Measurements from ENCODE around the gene PHACTR4.
A peak's percentile ranks its signal among the peaks of the same experiment; 100 is the strongest.

Gene PHACTR4

DNA sequence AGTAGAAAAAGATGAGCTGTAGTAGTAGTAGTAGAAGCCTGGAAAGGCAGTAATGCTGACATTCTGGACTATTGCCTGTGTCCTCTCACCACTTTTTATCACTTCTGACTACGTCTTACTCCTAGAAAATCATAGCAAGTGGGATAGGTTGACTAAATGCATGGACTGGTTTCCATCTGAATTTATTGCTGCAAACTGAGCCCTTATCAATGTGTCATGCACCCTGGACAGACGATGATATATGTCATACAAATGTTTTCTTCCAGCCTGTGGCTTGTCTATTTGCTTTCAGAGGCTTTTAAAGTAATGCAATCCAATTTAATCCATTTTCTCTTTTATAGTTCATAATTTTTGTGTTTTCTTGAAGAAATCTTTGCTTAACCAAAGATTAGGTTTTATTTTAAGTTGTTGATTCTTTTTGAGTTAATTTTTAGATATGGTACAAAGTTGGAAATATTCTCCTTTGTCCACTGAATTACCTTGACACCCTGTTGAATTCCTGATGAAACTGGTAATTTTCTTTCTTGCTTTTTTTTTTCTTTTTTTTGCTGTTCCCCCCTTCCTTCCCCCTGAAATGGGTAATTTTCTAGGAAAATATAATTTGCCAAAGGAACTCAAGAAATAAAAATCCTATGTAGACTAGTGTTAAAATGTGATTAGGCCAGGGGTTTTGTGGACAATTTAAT, 47.1 kb downstream of the PHACTR4 start (continued):
- TF ChIP-seq, protein P1, sequence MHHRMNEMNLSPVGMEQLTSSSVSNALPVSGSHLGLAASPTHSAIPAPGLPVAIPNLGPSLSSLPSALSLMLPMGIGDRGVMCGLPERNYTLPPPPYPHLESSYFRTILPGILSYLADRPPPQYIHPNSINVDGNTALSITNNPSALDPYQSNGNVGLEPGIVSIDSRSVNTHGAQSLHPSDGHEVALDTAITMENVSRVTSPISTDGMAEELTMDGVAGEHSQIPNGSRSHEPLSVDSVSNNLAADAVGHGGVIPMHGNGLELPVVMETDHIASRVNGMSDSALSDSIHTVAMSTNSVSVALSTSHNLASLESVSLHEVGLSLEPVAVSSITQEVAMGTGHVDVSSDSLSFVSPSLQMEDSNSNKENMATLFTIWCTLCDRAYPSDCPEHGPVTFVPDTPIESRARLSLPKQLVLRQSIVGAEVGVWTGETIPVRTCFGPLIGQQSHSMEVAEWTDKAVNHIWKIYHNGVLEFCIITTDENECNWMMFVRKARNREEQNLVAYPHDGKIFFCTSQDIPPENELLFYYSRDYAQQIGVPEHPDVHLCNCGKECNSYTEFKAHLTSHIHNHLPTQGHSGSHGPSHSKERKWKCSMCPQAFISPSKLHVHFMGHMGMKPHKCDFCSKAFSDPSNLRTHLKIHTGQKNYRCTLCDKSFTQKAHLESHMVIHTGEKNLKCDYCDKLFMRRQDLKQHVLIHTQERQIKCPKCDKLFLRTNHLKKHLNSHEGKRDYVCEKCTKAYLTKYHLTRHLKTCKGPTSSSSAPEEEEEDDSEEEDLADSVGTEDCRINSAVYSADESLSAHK (tag by site-specific recombination; IDR thresholded peaks at IDR 0.05) = peak; percentile 56; the same call in 1 of the 2 replicates
- 0 out of 2 replicates have a peak, but pooled peaks have one; percentile 22 for TF ChIP-seq ZNF341 (tag by site-specific recombination; IDR thresholded peaks at IDR 0.05; ENCODE audit: low read depth)
- TF ChIP-seq ZNF843 (tag by site-specific recombination; IDR thresholded peaks at IDR 0.05) = peak; percentile 91
- TF ChIP-seq ZNF274 (IDR thresholded peaks at IDR 0.05; ENCODE audit: low read length) = no peak
- no peak for TF ChIP-seq ZNF274 (tag by site-specific recombination; IDR thresholded peaks at IDR 0.05; ENCODE audit: borderline replicate concordance)
- no peak for TF ChIP-seq SP3 (tag by site-specific recombination; IDR thresholded peaks at IDR 0.05)
- TF ChIP-seq ZNF2 (tag by site-specific recombination; IDR thresholded peaks at IDR 0.05) = peak; percentile 47; the same call in 1 of the 2 replicates
- TF ChIP-seq, protein P2, sequence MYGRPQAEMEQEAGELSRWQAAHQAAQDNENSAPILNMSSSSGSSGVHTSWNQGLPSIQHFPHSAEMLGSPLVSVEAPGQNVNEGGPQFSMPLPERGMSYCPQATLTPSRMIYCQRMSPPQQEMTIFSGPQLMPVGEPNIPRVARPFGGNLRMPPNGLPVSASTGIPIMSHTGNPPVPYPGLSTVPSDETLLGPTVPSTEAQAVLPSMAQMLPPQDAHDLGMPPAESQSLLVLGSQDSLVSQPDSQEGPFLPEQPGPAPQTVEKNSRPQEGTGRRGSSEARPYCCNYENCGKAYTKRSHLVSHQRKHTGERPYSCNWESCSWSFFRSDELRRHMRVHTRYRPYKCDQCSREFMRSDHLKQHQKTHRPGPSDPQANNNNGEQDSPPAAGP (tag by site-specific recombination; IDR thresholded peaks at IDR 0.05) = no peak
- no peak for TF ChIP-seq ZNF426 (tag by site-specific recombination; IDR thresholded peaks at IDR 0.05)
- TF ChIP-seq ZNF677 (tag by site-specific recombination; IDR thresholded peaks at IDR 0.05) = no peak
- TF ChIP-seq ZNF24 (tag by site-specific recombination; IDR thresholded peaks at IDR 0.05) = peak; percentile 61
- peak; percentile 48; the same call in 1 of the 2 replicates for TF ChIP-seq MEIS1 (CRISPR knock-in tag; IDR thresholded peaks at IDR 0.05; ENCODE audit: borderline replicate concordance)
- TF ChIP-seq ZNF529 (tag by site-specific recombination; IDR thresholded peaks at IDR 0.05; ENCODE audit: insufficient replicate concordance) = no peak
- TF ChIP-seq ZNF202 (tag by site-specific recombination; IDR thresholded peaks at IDR 0.05; ENCODE audit: borderline replicate concordance) = no peak
- peak; percentile 68 for TF ChIP-seq ZXDB (tag by site-specific recombination; IDR thresholded peaks at IDR 0.05)
- TF ChIP-seq ZNF555 (tag by site-specific recombination; conservative IDR thresholded peaks at IDR 0.05) = no peak
- TF ChIP-seq ZNF530 (tag by site-specific recombination; IDR thresholded peaks at IDR 0.05; ENCODE audit: low read depth) = no peak
- TF ChIP-seq ZNF292 (tag by site-specific recombination; IDR thresholded peaks at IDR 0.05; ENCODE audit: borderline replicate concordance, low read depth) = no peak
- no peak for TF ChIP-seq SP2 (tag by site-specific recombination; IDR thresholded peaks at IDR 0.05)
- TF ChIP-seq ZNF621 (tag by site-specific recombination; IDR thresholded peaks at IDR 0.05) = no peak
- TF ChIP-seq HOXC10 (CRISPR knock-in tag; IDR thresholded peaks at IDR 0.05) = no peak
- TF ChIP-seq, protein P3, sequence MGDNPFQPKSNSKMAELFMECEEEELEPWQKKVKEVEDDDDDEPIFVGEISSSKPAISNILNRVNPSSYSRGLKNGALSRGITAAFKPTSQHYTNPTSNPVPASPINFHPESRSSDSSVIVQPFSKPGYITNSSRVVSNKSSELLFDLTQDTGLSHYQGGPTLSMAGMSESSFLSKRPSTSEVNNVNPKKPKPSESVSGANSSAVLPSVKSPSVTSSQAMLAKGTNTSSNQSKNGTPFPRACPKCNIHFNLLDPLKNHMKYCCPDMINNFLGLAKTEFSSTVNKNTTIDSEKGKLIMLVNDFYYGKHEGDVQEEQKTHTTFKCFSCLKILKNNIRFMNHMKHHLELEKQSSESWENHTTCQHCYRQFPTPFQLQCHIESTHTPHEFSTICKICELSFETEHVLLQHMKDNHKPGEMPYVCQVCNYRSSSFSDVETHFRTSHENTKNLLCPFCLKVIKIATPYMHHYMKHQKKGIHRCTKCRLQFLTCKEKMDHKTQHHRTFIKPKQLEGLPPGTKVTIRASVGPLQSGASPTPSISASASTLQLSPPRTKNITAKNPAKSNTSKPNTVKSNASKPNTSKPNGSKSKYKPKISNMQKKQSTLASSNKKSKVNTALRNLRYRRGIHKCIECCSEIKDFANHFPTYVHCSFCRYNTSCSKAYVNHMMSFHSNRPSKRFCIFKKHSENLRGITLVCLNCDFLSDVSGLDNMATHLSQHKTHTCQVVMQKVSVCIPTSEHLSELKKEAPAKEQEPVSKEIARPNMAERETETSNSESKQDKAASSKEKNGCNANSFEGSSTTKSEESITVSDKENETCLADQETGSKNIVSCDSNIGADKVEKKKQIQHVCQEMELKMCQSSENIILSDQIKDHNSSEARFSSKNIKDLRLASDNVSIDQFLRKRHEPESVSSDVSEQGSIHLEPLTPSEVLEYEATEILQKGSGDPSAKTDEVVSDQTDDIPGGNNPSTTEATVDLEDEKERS (tag by site-specific recombination; IDR thresholded peaks at IDR 0.05) = no peak
- no peak for TF ChIP-seq ZNF324 (tag by site-specific recombination; IDR thresholded peaks at IDR 0.05)
- no peak for TF ChIP-seq ZNF155 (tag by site-specific recombination; IDR thresholded peaks at IDR 0.05)
- TF ChIP-seq ZFP37 (tag by site-specific recombination; IDR thresholded peaks at IDR 0.05) = no peak
- peak; percentile 45 for TF ChIP-seq ZBTB17 (tag by site-specific recombination; IDR thresholded peaks at IDR 0.05)
- TF ChIP-seq ZNF211 (tag by site-specific recombination; IDR thresholded peaks at IDR 0.05; ENCODE audit: low read depth) = no peak
- TF ChIP-seq, protein P4, sequence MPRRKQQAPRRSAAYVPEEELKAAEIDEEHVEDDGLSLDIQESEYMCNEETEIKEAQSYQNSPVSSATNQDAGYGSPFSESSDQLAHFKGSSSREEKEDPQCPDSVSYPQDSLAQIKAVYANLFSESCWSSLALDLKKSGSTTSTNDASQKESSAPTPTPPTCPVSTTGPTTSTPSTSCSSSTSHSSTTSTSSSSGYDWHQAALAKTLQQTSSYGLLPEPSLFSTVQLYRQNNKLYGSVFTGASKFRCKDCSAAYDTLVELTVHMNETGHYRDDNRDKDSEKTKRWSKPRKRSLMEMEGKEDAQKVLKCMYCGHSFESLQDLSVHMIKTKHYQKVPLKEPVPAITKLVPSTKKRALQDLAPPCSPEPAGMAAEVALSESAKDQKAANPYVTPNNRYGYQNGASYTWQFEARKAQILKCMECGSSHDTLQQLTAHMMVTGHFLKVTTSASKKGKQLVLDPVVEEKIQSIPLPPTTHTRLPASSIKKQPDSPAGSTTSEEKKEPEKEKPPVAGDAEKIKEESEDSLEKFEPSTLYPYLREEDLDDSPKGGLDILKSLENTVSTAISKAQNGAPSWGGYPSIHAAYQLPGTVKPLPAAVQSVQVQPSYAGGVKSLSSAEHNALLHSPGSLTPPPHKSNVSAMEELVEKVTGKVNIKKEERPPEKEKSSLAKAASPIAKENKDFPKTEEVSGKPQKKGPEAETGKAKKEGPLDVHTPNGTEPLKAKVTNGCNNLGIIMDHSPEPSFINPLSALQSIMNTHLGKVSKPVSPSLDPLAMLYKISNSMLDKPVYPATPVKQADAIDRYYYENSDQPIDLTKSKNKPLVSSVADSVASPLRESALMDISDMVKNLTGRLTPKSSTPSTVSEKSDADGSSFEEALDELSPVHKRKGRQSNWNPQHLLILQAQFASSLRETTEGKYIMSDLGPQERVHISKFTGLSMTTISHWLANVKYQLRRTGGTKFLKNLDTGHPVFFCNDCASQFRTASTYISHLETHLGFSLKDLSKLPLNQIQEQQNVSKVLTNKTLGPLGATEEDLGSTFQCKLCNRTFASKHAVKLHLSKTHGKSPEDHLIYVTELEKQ (tag by site-specific recombination; IDR thresholded peaks at IDR 0.05; ENCODE audit: borderline replicate concordance) = peak; percentile 74; the same call in 1 of the 2 replicates
- TF ChIP-seq ZNF830 (tag by site-specific recombination; IDR thresholded peaks at IDR 0.05; ENCODE audit: low read depth) = no peak
- no peak for TF ChIP-seq ZNF623 (tag by site-specific recombination; IDR thresholded peaks at IDR 0.05)
- TF ChIP-seq ZSCAN30 (tag by site-specific recombination; IDR thresholded peaks at IDR 0.05) = peak; percentile 78
- no peak for TF ChIP-seq ZNF223 (tag by site-specific recombination; IDR thresholded peaks at IDR 0.05)

Data from HEK293 (cell line).